ENCODE data around the gene RAB19.
A peak's percentile ranks its signal among the peaks of the same experiment; 100 is the strongest.

Gene RAB19

GRCh38 chr7:140403878-140404564, at the start of gene RAB19:
RAB19 (plus strand) TSS chr7:140404058; CDS start chr7:140407647, 3,589 bp downstream.
- peak; percentile 23 for DNase-seq (ENCODE audit: low read depth)

- DNase-seq (ENCODE audit: low read depth): no peak
These were observed 45.8 kb upstream of the RAB19 start for GRCh38 chr7:140358024-140358411.

- DNase-seq (ENCODE audit: low read depth): no peak
These were observed 45.3 kb upstream of the RAB19 start for GRCh38 chr7:140358412-140359051.

- no peak for DNase-seq (ENCODE audit: low read depth)
These were observed 43.1 kb upstream of the RAB19 start for GRCh38 chr7:140360697-140361229.

- no peak for DNase-seq (ENCODE audit: low read depth)
These were observed 39.0 kb upstream of the RAB19 start for GRCh38 chr7:140364819-140365218.

- no peak for DNase-seq (ENCODE audit: low read depth)
These were observed 36.3 kb upstream of the RAB19 start for GRCh38 chr7:140367528-140367927.

- DNase-seq (ENCODE audit: low read depth): no peak
These were observed 34.6 kb upstream of the RAB19 start for GRCh38 chr7:140369294-140369693.

- no peak for DNase-seq (ENCODE audit: low read depth)
These were observed 28.5 kb upstream of the RAB19 start for GRCh38 chr7:140375323-140375722.

- no peak for DNase-seq (ENCODE audit: low read depth)
These were observed 27.7 kb upstream of the RAB19 start for GRCh38 chr7:140375892-140376730.

- no peak for DNase-seq (ENCODE audit: low read depth)
These were observed 19.7 kb upstream of the RAB19 start for GRCh38 chr7:140383954-140384713.

GRCh38 chr7:140384894-140385545, 18.8 kb upstream of the RAB19 start:
- no peak for DNase-seq (ENCODE audit: low read depth)

- DNase-seq (ENCODE audit: low read depth): no peak
These were observed 14.4 kb upstream of the RAB19 start for GRCh38 chr7:140389445-140389844.

GRCh38 chr7:140390034-140390433, 13.8 kb upstream of the RAB19 start:
- no peak for DNase-seq (ENCODE audit: low read depth)

- no peak for DNase-seq (ENCODE audit: low read depth)
These were observed 13.2 kb upstream of the RAB19 start for GRCh38 chr7:140390466-140391190.

GRCh38 chr7:140391634-140392033, 12.2 kb upstream of the RAB19 start:
- no peak for DNase-seq (ENCODE audit: low read depth)

- DNase-seq (ENCODE audit: low read depth): no peak
These were observed 10.0 kb upstream of the RAB19 start for GRCh38 chr7:140393756-140394306.

- DNase-seq (ENCODE audit: low read depth): peak; percentile 82
These were observed 5.8 kb upstream of the RAB19 start, which contains the start of gene SLC37A3 for GRCh38 chr7:140397784-140398750. SLC37A3 (minus strand) TSS chr7:140398530; CDS start chr7:140382526, 16,004 bp downstream.

GRCh38 chr7:140398821-140399220, 5.0 kb upstream of the RAB19 start:
- DNase-seq (ENCODE audit: low read depth): no peak

- no peak for DNase-seq (ENCODE audit: low read depth)
These were observed 3.5 kb upstream of the RAB19 start for GRCh38 chr7:140400381-140400780.

All from activated T-cell treated with anti-CD3 and anti-CD28 coated beads for 24 hours (primary cell).